Peyer's patch (tissue), 4 donors: Measurements from ENCODE around the gene LIAS.

Experiments used
- CTCF ChIP-seq, 6 experiments: fragments of 450-650 bp in 4 of 6; fragments of 200-600 bp in 2 of 6; sonication (generic) in 1 of 6; IDR thresholded peaks; one replicate each; pipeline ENCODE4 v1.5.1; 2017 to 2019; ENCODE audit warnings: antibody characterized with exemption in 6 of 6, mild to moderate bottlenecking in 3 of 6, moderate library complexity in 1 of 6
- POLR2A ChIP-seq, 2 donors: fragments of 450-650 bp; IDR thresholded peaks; one replicate each; pipeline ENCODE4 v1.5.1; 2017; ENCODE audit warnings: antibody characterized with exemption in 2 of 2, mild to moderate bottlenecking in 2 of 2, moderate library complexity in 2 of 2

- peak in 1 of 6 experiments; percentile 15 for TF ChIP-seq CTCF (IDR thresholded peaks at IDR 0.05)
- peak; percentile 98 for TF ChIP-seq POLR2A (IDR thresholded peaks at IDR 0.05)
These were observed 68.6 kb downstream of the LIAS start, which contains the start of gene UGDH for GRCh38 chr4:39527296-39528060.
